Stimulated activated CD8-positive, alpha-beta memory T cell treated with anti-CD3 and anti-CD28 coated beads, Interleukin-4, amount 100 ng/mL, for 24 hours (primary cell): Measurements from ENCODE around the gene RANBP1.

Experiments
- DNase-seq: peaks from one replicate; pipeline ENCODE4 v3.0.0-alpha.2; 2020; ENCODE audit warnings: low read depth

RANBP1 gene

GRCh38 chr22:20174785-20175596 lies 59.1 kb downstream of the RANBP1 start:
- no peak for DNase-seq

GRCh38 chr22:20175597-20175900 lies 59.6 kb downstream of the RANBP1 start:
- no peak for DNase-seq

- DNase-seq: no peak
These were observed 60.6 kb downstream of the RANBP1 start for GRCh38 chr22:20176421-20177085.
